Tibial artery (tissue), 4 donors: ENCODE data around the gene PTPRG.

Experiments
- DNase-seq, 2 donors: peaks; one replicate each; pipeline ENCODE4 v3.0.0-alpha.2; 2019
- H3K27ac ChIP-seq, 2 donors: fragments of 200-600 bp; sonication (generic) in 1 of 2; 1 replicate in 1 of 2; 2 replicates in 1 of 2; pipeline ENCODE4 v1.5.1; 2018 to 2019; ENCODE audit warnings: mild to moderate bottlenecking in 1 of 2
- H3K27me3 ChIP-seq, 2 donors: fragments of 200-600 bp; sonication (generic) in 1 of 2; one replicate each; pipeline versions ENCODE4 v1.5.1 to v1.6.0; 2016 to 2019
- H3K36me3 ChIP-seq, 3 donors: fragments of 200-600 bp; sonication (generic) in 2 of 3; one replicate each; pipeline ENCODE4 v1.5.1; 2016 to 2019; ENCODE audit warnings: mild to moderate bottlenecking in 2 of 3
- H3K4me1 ChIP-seq, 4 donors: fragments of 200-600 bp; sonication (generic) in 2 of 4; 1 replicate in 3 of 4; 2 replicates in 1 of 4; pipeline ENCODE4 v1.5.1; 2016 to 2019
- H3K4me3 ChIP-seq, 2 donors: fragments of 200-600 bp; sonication (generic) in 1 of 2; 1 replicate in 1 of 2; 2 replicates in 1 of 2; pipeline ENCODE4 v1.5.1; 2018 to 2019; ENCODE audit warnings: mild to moderate bottlenecking in 2 of 2
- H3K9me3 ChIP-seq, 3 donors: fragments of 200-600 bp; sonication (generic) in 1 of 3; one replicate each; pipeline ENCODE4 v1.5.1; 2016 to 2019
- CTCF ChIP-seq, 2 experiments: fragments of 200-600 bp in 1 of 2; fragments of 450-650 bp in 1 of 2; IDR thresholded peaks; one replicate each; pipeline ENCODE4 v1.5.1; 2017 to 2019; ENCODE audit warnings: antibody characterized with exemption in 2 of 2, mild to moderate bottlenecking in 1 of 2, moderate library complexity in 1 of 2
- intact Hi-C: fragments of 100-400 bp; cut with DNase I; formaldehyde crosslinking; loops from one replicate; pipeline ENCODE4 v1.15.0; 2023; ENCODE audit warnings: low total_unique reads

PTPRG gene

GRCh38 chr3:62164746-62165145 lies 603.4 kb downstream of the PTPRG start:
- Histone ChIP-seq H3K4me3 (no peak overlapping the region), H3K9me3 (no peaks in the 10 kb centered on the region), H3K27me3 (no peaks in the 10 kb centered on the region), H3K36me3 (no peaks in the 10 kb centered on the region), H3K4me1 (peaks cover 0 to 100% (median 62%) of the 10 kb centered on the region in 4 donors), H3K27ac (peak overlapping the region; percentile 81 to 84)
- intact Hi-C loops: no loop called here
- no peak for TF ChIP-seq CTCF (IDR thresholded peaks at IDR 0.05)
- no peak for DNase-seq

- Histone ChIP-seq H3K4me3 (no peak overlapping the region), H3K27me3 (no peaks in the 10 kb centered on the region), H3K27ac (peak overlapping the region; percentile 55 to 65), H3K36me3 (peaks cover 0 to 5% (median 0%) of the 10 kb centered on the region in 3 donors), H3K4me1 (peaks cover 0 to 87% (median 47%) of the 10 kb centered on the region in 4 donors), H3K9me3 (no peaks in the 10 kb centered on the region)
- no peak for TF ChIP-seq CTCF (IDR thresholded peaks at IDR 0.05)
- intact Hi-C loops: no loop called here
- peak in 1 of 2 donors; percentile 35 for DNase-seq
Measured at GRCh38 chr3:62167566-62168262, 606.3 kb downstream of the PTPRG start.

- Histone ChIP-seq H3K4me3 (no peak overlapping the region), H3K9me3 (no peaks in the 10 kb centered on the region), H3K27me3 (no peaks in the 10 kb centered on the region), H3K27ac (peak overlapping the region; percentile 55 to 65), H3K36me3 (peaks cover 0 to 7% (median 0%) of the 10 kb centered on the region in 3 donors), H3K4me1 (peaks cover 0 to 81% (median 44%) of the 10 kb centered on the region in 4 donors)
- DNase-seq: no peak
- intact Hi-C loops: no loop called here
- TF ChIP-seq CTCF (IDR thresholded peaks at IDR 0.05): no peak
Measured at GRCh38 chr3:62168356-62168755, 607.0 kb downstream of the PTPRG start.

- TF ChIP-seq CTCF (IDR thresholded peaks at IDR 0.05): no peak
- H3K36me3 ChIP-seq: peaks cover 0 to 7% (median 0%) of the 10 kb centered on the region in 3 donors
- DNase-seq: no peak
- intact Hi-C loops: no loop called here
- H3K9me3 ChIP-seq: no peaks in the 10 kb centered on the region
- H3K27ac ChIP-seq: peak overlapping the region; percentile 42 to 65
- no peak overlapping the region for H3K4me3 ChIP-seq
- H3K27me3 ChIP-seq: no peaks in the 10 kb centered on the region
- H3K4me1 ChIP-seq: peaks cover 0 to 64% (median 40%) of the 10 kb centered on the region in 4 donors
Measured at GRCh38 chr3:62169906-62170660, 608.7 kb downstream of the PTPRG start.

GRCh38 chr3:62171789-62172188 lies 610.4 kb downstream of the PTPRG start:
- Histone ChIP-seq H3K36me3 (peaks cover 0 to 7% (median 0%) of the 10 kb centered on the region in 3 donors), H3K4me1 (peaks cover 0 to 47% (median 26%) of the 10 kb centered on the region in 4 donors), H3K9me3 (no peaks in the 10 kb centered on the region), H3K27ac (no peak overlapping the region), H3K27me3 (no peaks in the 10 kb centered on the region), H3K4me3 (no peak overlapping the region)
- no peak for TF ChIP-seq CTCF (IDR thresholded peaks at IDR 0.05)
- DNase-seq: no peak
- intact Hi-C loops: no loop called here
